Psoas muscle (tissue), 8 donors: ENCODE results near the gene CASP10. TPM values are rescaled to one million over a fixed set of nuclear protein-coding genes. Genes with fewer than 3 reads are reported as not detected.
A peak's percentile ranks its signal among the peaks of the same experiment; 100 is the strongest.

Experiments
- ATAC-seq, 4 donors: fragments of 200-7000 bp; cut with Tn5 transposase; one replicate each; pipeline ENCODE4 v1.9.1; 2020; ENCODE audit warnings: moderate library complexity in 3 of 4, mild to moderate bottlenecking in 2 of 4
- DNase-seq, 2 donors: peaks; one replicate each; pipeline ENCODE4 v3.0.0-alpha.2; 2020
- H3K27ac ChIP-seq: fragments of 200-600 bp; one replicate; pipeline ENCODE4 v1.8.0; 2022
- H3K27me3 ChIP-seq, 3 donors: fragments of 200-600 bp in 1 of 3; one replicate each; pipeline versions ENCODE4 v1.6.1 to v1.8.0; 2013 to 2022; ENCODE audit warnings: low read length in 2 of 3, mild to moderate bottlenecking in 2 of 3, moderate library complexity in 1 of 3; ENCODE audit not compliant: insufficient read depth in 3 of 3
- H3K36me3 ChIP-seq, 2 donors: fragments of 200-600 bp in 1 of 2; one replicate each; pipeline versions ENCODE4 v1.6.1 to v1.8.0; 2013 to 2022; ENCODE audit warnings: low read depth in 1 of 2, mild to moderate bottlenecking in 1 of 2, moderate library complexity in 1 of 2; ENCODE audit not compliant: insufficient read depth in 1 of 2
- H3K4me1 ChIP-seq: fragments of 200-600 bp; one replicate; pipeline ENCODE4 v1.8.0; 2022
- H3K4me3 ChIP-seq: fragments of 200-600 bp; one replicate; pipeline ENCODE4 v1.8.0; 2022; ENCODE audit warnings: mild to moderate bottlenecking
- H3K9me3 ChIP-seq: fragments of 200-600 bp; one replicate; pipeline ENCODE4 v1.8.0; 2022
- WGBS, 3 donors: extraction: QIAGEN DNeasy Blood & Tissue Kit; methylation state at CpG; one replicate each; pipeline versions ENCODE4 v1.1.6 to v1.1.7; 2013; 5-methylcytosine and 5-hydroxymethylcytosine counted together
- intact Hi-C, 2 donors: fragments of 100-400 bp; cut with DNase I; formaldehyde crosslinking; loops; one replicate each; pipeline versions ENCODE4 v1.11.0 to v1.14.2; 2022
- polyA plus RNA-seq, 3 donors: library from polyadenylated mRNA; stranded (reverse); fragments of 200-250 nt; gene quantifications; one replicate each; pipeline ENCODE4 v1.2.3, GENCODE V29; 2013
- total RNA-seq, 4 donors: library from RNA; stranded (reverse); fragmentation: NEBNext Ultra II Directional in 2 of 4; extraction: Animal tissue kit (Norgen Biotek cat#: 25700) in 2 of 4; gene quantifications; one replicate each; pipeline versions ENCODE4 v1.2.1 to v1.2.4, GENCODE V29; 2021 to 2023
- TF ChIP-seq, protein P1 (sequence below): fragments of 200-600 bp; IDR thresholded peaks from one replicate; pipeline ENCODE4 v1.8.0; 2022; ENCODE audit warnings: antibody characterized with exemption
- donor health status: healthy with polysubstance abuse.
- donor health status: DM: no; HTN: no; CAD: no; lungs with moderate emphysema.
- donor health status: Bipolar disorder and iron deficiency.
- donor health status: healthy.
- donor health status: DM: yes; HTN: yes; CAD: no.
- donor health status: DM: no; HTN: no; CAD: no.
- donor health status: DM: no; HTN: no; CAD: no.
- donor health status: DM: yes; HTN: yes; CAD: no.

Gene CASP10
- total and polyA plus RNA-seq, 7 donors: 0.90 to 3.8 (median 2.3) TPM

DNA sequence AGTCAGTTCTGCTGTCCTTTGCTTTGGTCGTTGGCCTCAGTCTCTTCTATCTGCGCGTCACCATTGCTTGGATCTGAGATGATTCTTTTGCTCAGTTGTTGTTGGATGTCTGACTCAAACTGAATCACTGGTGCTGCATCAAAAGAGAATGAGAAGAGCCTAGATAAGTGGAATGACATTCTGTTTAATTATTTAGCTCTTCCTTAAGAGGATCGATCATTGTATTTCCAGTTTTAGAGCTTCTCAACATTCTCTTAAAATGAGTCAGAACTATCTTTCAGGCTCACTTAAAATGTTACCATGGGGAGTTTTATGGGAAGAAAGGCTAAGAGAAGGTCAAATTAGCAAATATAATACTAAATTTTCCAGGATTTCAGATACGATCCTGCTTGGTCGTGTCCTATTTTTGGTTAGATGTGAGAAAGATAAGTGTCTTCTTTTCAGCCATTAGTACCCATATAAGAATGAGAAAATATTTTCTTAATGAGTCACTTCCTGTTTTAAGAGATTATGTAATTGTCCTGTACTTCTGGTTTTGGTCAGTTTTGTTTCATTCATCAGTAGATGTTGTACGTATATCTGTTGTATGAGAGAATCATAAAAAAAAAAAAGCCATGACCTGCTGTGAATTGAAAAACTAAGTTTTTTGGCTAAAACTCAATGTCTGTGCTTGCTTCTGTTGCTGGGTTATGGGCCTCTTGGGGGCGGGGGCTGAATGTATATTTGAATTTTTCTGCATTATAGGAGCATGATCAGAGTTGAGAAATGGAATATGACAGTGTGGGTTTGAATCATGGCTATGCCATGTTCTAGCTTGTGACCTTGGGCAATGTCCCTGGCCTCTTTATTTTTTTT lies 31.6 kb upstream of the CASP10 start:
- peak overlapping the region; percentile 20 for H3K4me3 ChIP-seq
- TF ChIP-seq, protein P1, sequence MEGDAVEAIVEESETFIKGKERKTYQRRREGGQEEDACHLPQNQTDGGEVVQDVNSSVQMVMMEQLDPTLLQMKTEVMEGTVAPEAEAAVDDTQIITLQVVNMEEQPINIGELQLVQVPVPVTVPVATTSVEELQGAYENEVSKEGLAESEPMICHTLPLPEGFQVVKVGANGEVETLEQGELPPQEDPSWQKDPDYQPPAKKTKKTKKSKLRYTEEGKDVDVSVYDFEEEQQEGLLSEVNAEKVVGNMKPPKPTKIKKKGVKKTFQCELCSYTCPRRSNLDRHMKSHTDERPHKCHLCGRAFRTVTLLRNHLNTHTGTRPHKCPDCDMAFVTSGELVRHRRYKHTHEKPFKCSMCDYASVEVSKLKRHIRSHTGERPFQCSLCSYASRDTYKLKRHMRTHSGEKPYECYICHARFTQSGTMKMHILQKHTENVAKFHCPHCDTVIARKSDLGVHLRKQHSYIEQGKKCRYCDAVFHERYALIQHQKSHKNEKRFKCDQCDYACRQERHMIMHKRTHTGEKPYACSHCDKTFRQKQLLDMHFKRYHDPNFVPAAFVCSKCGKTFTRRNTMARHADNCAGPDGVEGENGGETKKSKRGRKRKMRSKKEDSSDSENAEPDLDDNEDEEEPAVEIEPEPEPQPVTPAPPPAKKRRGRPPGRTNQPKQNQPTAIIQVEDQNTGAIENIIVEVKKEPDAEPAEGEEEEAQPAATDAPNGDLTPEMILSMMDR: no peak
- H3K27ac ChIP-seq: peak overlapping the region; percentile 76
- DNase-seq (no peak), ATAC-seq (peak; percentile 20 to 34 (median 26))
- H3K27me3 ChIP-seq: no peaks in the 10 kb centered on the region
- H3K9me3 ChIP-seq: no peaks in the 10 kb centered on the region
- 61 to 75% (median 69%) methylated on average over 8 of the region's 8 CpGs for WGBS, 3 donors
- intact Hi-C loops: loop anchor here (5.0 to 10.0 kb wide), 2 partner anchors 34 to 77 kb away; partner anchors contain the start of genes CFLAR (in 1 of the 2), HYCC2 (in 1 of the 2) and NDUFB3 (in 1 of the 2)
- H3K36me3 ChIP-seq: peaks cover 16 to 100% of the 10 kb centered on the region in 2 donors
- peaks cover 42% of the 10 kb centered on the region for H3K4me1 ChIP-seq

GRCh38 chr2:201152517-201152916 lies 30.4 kb upstream of the CASP10 start:
- 90 to 95% (median 92%) methylated on average over 1 of the region's 1 CpG for WGBS, 3 donors
- intact Hi-C loops: loop anchor here (5.0 to 10.0 kb wide), 2 partner anchors 35 to 78 kb away; partner anchors contain the start of genes CFLAR (in 1 of the 2), HYCC2 (in 1 of the 2) and NDUFB3 (in 1 of the 2)

DNA sequence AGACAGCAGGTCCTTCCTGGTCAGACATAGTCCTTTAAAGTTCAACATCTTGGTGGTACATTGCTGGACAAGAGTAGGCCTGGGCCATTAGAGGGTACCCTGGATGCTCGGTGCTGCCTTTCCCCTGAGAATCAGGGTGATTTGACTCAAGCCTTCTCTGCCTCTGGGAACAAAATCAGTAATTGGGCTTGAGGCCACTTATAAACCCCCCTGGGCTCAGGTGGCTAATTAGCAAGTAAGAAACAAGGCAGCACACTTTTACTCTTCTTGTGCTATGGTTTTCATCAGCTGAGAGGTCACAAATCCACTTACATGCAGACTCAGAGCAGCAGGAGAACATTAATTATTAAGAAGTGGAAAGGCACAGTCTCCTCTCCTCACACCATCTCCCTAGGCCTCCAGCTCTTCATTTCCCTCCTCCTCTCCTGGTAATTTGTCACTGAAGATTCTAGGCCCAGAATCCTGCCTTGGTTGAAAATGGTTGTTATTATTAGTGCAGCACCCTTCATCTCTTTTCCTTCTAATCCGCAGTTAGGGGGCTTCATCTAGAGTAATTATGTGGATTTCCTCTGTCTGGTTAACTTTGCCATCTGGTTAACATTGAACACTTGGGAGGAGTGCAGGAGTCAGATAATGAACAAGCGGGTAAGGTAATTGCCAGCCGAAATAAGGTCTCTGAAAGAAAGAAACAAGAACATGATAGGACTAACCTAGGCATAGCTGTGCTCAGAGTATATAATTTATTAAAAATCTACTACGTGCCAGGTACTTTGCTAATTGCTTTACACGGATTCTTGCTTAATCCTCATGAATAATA lies 29.7 kb upstream of the CASP10 start:
- peaks cover 18 to 100% of the 10 kb centered on the region in 2 donors for H3K36me3 ChIP-seq
- H3K9me3 ChIP-seq: no peaks in the 10 kb centered on the region
- intact Hi-C loops: loop anchor here (5.0 to 10.0 kb wide), 2 partner anchors 36 to 78 kb away; partner anchors contain the start of genes CFLAR (in 1 of the 2), HYCC2 (in 1 of the 2) and NDUFB3 (in 1 of the 2)
- TF ChIP-seq, protein P1: no peak
- H3K27me3 ChIP-seq: no peaks in the 10 kb centered on the region
- ATAC-seq: no peak
- no peak for DNase-seq
- H3K4me3 ChIP-seq: no peak overlapping the region
- peak overlapping the region; percentile 76 for H3K27ac ChIP-seq
- WGBS, 3 donors: 75 to 81% (median 78%) methylated on average over 6 of the region's 6 CpGs
- H3K4me1 ChIP-seq: peaks cover 48% of the 10 kb centered on the region

More at GRCh38 chr2:201152517-201152916, 30.4 kb upstream of the CASP10 start:
- Histone ChIP-seq H3K27ac (peak overlapping the region; percentile 76), H3K27me3 (no peaks in the 10 kb centered on the region), H3K4me1 (peaks cover 44% of the 10 kb centered on the region), H3K9me3 (no peaks in the 10 kb centered on the region), H3K4me3 (no peak overlapping the region), H3K36me3 (peaks cover 18 to 100% of the 10 kb centered on the region in 2 donors)
- DNase-seq: no peak
- TF ChIP-seq, protein P1: no peak
- ATAC-seq: peak in 2 of 4 donors; percentile 2 to 7

DNA sequence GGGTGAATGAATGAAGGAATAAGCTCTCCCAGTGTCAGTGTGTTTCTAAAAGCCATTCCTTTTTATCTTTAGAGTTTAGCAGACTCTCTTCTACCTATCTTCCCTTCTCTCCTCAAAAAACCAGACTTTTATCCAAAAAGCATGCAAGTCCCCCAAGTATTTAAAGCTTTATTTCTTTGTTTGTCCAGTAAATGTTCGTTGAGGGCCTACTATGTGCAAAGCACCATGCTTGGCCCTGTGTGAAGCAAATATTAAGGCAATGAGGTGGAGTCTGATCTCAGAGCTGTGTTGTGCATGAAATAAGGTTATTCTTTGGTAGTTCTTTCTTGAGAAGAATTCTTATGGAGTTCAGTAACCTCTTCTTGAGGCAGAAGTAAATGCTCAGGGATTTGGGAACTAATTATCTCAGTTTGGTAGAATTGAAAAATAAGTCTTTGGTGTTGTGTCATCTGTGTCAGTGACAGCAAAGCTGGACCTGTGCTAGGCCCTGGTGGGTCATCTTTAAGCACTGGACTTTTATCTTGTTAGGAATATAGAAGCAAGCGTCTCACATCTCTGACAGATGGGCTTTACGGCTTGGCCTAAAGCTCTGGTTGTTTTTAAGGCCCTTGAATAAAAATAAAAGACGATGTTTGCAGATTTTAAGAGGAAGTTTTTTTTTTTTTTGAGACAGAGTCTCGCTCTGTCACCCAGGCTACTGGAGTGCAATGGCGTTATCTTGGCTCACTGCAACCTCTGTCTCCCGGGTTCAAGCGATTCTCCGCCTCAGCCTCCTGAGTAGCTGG lies 28.1 kb upstream of the CASP10 start:
- peaks cover 39% of the 10 kb centered on the region for H3K4me1 ChIP-seq
- intact Hi-C loops: loop anchor here (5.0 to 10.0 kb wide), 2 partner anchors 38 to 80 kb away; partner anchors contain the start of genes CFLAR (in 1 of the 2), HYCC2 (in 1 of the 2) and NDUFB3 (in 1 of the 2)
- H3K4me3 ChIP-seq: no peak overlapping the region
- H3K27ac ChIP-seq: peak overlapping the region; percentile 25
- DNase-seq (no peak), ATAC-seq (no peak)
- peaks cover 9 to 100% of the 10 kb centered on the region in 2 donors for H3K36me3 ChIP-seq
- WGBS, 3 donors: 89 to 92% (median 91%) methylated on average over 9 of the region's 9 CpGs
- no peaks in the 10 kb centered on the region for H3K9me3 ChIP-seq
- no peaks in the 10 kb centered on the region for H3K27me3 ChIP-seq
- TF ChIP-seq, protein P1: no peak
